Suppressor macrophage (primary cell): ENCODE measurements around the gene PNMA8C.
"Not testable (repeated sequence)": the region's sequence is repeated elsewhere in the genome, so short reads cannot be mapped to it uniquely, and the experiment has no call there.

Source experiments
- DNase-seq, 4 experiments: peaks; one replicate each; pipeline ENCODE4 v3.0.0-alpha.2; 2020 to 2022

Gene PNMA8C

GRCh38 chr19:46447006-46447405 lies 18.3 kb upstream of the PNMA8C start:
- no peak for DNase-seq

- DNase-seq = no peak
Observed at GRCh38 chr19:46446021-46446420, 17.3 kb upstream of the PNMA8C start.

- no peak for DNase-seq
Observed at GRCh38 chr19:46442808-46443450, 14.2 kb upstream of the PNMA8C start.

- no peak for DNase-seq
Observed at GRCh38 chr19:46441866-46442265, 13.1 kb upstream of the PNMA8C start.

- DNase-seq = not testable (repeated sequence)
Observed at GRCh38 chr19:46435689-46436088, 7.0 kb upstream of the PNMA8C start.

- DNase-seq = no peak
Observed at GRCh38 chr19:46435009-46435408, 6.3 kb upstream of the PNMA8C start.

GRCh38 chr19:46433470-46433869 lies 4.7 kb upstream of the PNMA8C start:
- DNase-seq = not testable (repeated sequence)

- no peak for DNase-seq
Observed at GRCh38 chr19:46431824-46432223, 3.1 kb upstream of the PNMA8C start.

- no peak for DNase-seq
Observed at GRCh38 chr19:46429999-46430398, 1.3 kb upstream of the PNMA8C start.

GRCh38 chr19:46427518-46428045 lies 1.2 kb downstream of the PNMA8C start:
- no peak for DNase-seq

GRCh38 chr19:46426506-46427162 lies 2.1 kb downstream of the PNMA8C start:
- peak; percentile 28 to 49 (median 46) for DNase-seq

- no peak for DNase-seq
Observed at GRCh38 chr19:46426035-46426505, 2.7 kb downstream of the PNMA8C start.

GRCh38 chr19:46423188-46423587 lies 5.5 kb downstream of the PNMA8C start:
- DNase-seq = no peak

GRCh38 chr19:46422344-46422743 lies 6.4 kb downstream of the PNMA8C start:
- DNase-seq = no peak

- no peak for DNase-seq
Observed at GRCh38 chr19:46420056-46420455, 8.7 kb downstream of the PNMA8C start.

GRCh38 chr19:46415804-46416709 lies 12.7 kb downstream of the PNMA8C start:
- DNase-seq = peak in 3 of 4 experiments; percentile 21 to 51 (median 43)

- DNase-seq = not testable (repeated sequence)
Observed at GRCh38 chr19:46414899-46415298, 13.8 kb downstream of the PNMA8C start.

GRCh38 chr19:46413262-46414031 lies 15.3 kb downstream of the PNMA8C start, which contains the start of gene CCDC8:
Gene CCDC8, minus strand, starts transcription at chr19:46413564. Its CDS starts 754 bp downstream, at chr19:46412810.
- DNase-seq = no peak

GRCh38 chr19:46412650-46413261 lies 16.0 kb downstream of the PNMA8C start:
- DNase-seq = no peak

GRCh38 chr19:46411925-46412649 lies 16.6 kb downstream of the PNMA8C start:
- no peak for DNase-seq
